HG02642 (cell line): ENCODE results near the gene PRKACB.

Source experiments
- ATAC-seq: cut with Tn5 transposase; IDR thresholded peaks from one replicate; pipeline ENCODE4 v1.9.1; 2021; ENCODE audit warnings: mild to moderate bottlenecking; ENCODE audit not compliant: unreplicated experiment, poor library complexity

PRKACB gene

GRCh38 chr1:84155517-84155916, 11.4 kb downstream of the PRKACB start:
- no peak for ATAC-seq

GRCh38 chr1:84156210-84156621, 12.1 kb downstream of the PRKACB start:
- ATAC-seq = no peak

- ATAC-seq = no peak
Observed at GRCh38 chr1:84159533-84160240, 15.6 kb downstream of the PRKACB start.

DNA sequence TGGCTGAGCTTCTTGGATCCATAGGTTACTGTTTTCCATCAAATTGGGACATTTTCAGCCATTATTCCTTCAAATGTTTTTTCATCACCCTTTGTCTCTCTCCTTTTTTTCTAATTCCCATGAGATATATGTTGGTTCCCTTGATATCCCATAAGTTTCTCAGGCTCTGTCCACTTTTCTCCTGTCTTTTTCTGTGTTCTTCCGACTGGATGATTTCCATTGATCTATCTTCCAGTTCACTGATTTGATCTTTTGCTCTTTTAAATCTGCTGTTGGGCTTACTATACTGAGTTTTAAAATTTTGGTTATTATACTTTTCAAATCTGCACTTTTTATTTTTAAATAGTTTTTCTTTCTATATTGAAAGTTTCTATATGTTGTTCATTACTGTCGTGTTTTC, 18.2 kb downstream of the PRKACB start:
- ATAC-seq = no peak

DNA sequence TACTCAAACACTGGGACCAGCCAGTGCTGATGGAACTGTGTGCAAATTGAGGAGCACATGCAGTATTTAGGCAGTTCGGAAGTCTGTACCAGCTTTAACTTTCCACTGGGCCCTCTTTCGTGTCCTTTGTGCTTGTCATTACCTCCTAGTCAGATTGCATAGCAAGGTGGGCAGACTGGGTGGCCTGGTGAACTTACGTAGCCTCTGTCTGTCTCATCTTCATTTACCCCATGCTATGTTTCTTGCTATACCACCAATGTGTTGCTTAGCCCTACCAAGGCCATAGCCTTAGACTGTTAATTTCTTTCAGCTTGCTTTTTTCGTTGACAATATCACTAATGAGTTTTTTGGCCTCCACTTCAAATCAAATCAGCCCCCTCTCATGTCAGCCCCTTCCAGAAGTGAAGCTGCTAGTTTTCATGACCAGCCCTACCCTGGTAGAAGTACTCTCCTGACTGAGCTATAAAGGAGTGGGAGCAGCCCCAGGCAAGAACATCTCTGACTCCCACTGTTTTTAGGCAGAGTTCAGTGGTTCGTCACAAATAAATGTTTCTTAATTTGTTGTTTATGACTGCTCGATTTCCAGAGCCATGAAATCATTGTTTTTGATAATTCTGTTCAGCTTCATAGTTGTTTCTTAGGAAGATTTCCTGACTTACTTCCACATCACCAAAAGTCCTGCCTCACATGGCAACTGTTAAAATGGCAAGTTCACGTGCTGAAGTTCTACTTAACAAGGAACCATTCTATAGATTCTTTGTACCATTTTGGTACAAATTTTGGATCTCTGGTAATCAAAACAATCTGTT, 19.3 kb downstream of the PRKACB start:
- ATAC-seq = no peak

GRCh38 chr1:84164161-84164560, 20.1 kb downstream of the PRKACB start:
- ATAC-seq = no peak

- ATAC-seq = no peak
Observed at GRCh38 chr1:84164567-84165021, 20.5 kb downstream of the PRKACB start.

DNA sequence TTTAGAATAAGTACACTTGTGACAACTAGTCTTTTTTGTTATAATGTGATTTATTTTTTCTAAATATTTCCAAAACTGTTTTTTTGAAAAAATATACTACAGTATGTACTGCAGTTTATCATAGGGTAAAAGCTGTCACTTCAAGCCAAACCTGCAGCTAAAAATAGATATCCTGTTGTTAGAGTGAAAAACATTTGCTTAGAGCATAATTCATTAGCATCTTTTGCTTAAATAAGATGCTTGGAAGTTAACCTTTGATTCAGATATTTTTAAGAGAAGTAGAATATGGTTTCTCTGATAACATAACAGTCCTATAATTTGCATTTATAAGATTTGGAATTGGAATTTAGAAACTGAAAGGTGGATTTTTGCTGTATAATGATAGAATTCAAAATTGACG, 21.5 kb downstream of the PRKACB start:
- ATAC-seq = no peak

- ATAC-seq = peak; percentile 85
Observed at GRCh38 chr1:84166797-84167196, 22.7 kb downstream of the PRKACB start.

DNA sequence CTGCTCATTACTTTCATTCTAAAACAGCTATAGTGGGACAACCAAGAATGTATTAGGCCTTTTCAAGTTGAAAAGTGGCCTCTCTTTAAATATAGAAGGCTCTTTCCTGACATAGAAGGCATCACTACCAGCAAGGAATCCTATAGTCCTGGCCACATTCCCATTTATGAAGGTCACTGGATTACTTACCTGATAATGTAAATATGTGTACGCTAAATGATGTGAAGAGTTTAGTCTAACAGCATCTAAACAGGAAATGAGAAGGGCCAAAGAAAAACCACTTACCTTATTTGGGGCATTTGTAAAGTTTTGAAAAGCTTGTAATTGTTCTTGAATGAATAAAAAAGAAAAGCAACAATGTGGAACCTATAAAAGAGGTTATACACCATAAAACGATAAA, 24.7 kb downstream of the PRKACB start:
- no peak for ATAC-seq

DNA sequence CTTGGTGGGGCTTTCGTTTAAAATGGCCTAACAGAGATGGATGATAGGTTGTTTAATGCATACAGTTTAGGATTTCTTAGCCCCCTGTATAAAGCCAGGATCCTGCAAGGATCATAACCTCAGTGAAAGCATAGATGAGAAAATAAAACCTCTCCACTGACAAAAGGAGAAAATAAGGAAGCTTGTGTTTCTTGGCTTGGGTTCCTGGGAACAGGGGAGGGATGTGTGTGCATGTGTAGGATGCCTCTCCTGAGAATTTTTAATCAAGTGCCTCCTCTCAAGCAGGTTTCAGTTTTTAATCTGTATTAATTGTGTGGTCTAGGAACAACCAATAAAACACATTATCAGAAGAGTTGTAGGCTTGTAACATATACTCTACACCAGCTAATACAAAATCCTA, 26.1 kb downstream of the PRKACB start:
- ATAC-seq = no peak

DNA sequence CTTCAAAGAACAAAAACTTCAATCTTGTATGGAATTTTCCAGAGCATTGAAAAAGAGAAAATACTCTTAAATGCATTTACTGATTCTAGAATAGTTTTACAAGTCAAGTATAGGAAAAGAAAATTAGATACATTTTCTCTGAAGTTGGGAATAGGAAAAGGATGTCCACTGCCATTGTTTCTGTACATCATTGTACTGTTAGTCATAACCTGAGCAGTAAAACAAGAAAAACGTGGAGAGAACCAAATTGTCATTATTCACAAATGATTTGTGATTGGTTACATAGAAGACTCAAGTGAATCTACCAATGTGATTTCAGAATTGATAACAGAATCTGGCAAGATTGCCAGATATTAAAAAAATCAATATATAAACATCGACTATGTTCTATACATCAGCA, 27.4 kb downstream of the PRKACB start:
- ATAC-seq = no peak

DNA sequence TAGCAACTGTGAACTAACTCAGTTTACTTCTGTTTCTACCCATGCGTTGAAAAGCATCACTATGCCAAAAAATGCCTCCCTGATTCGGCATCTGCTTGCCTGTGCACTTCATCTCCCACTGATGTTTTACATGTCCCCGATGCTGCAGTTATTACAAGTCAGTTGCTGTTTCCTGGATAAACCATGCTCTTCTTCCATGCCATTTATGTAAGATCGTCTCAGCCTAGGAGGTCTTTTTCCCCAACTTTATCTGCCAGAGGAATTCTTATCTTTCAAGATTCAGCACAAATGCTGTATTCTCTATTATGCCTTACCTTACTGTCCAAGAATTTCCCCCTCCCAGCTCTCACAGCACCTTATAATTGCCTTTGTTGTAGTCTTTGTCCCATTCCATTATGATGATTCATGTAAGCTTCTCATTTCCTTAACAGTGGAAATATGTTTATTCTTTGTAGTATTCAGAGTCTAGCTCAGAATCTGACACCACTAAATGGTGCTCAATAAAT, 30.0 kb downstream of the PRKACB start:
- ATAC-seq = no peak

- ATAC-seq = no peak
Observed at GRCh38 chr1:84181350-84182005, 37.4 kb downstream of the PRKACB start.

GRCh38 chr1:84190455-84190854, 46.4 kb downstream of the PRKACB start:
- ATAC-seq = no peak

- ATAC-seq = no peak
Observed at GRCh38 chr1:84192681-84193080, 48.6 kb downstream of the PRKACB start.

- no peak for ATAC-seq
Observed at GRCh38 chr1:84198832-84199231, 54.8 kb downstream of the PRKACB start.

- no peak for ATAC-seq
Observed at GRCh38 chr1:84199257-84199656, 55.2 kb downstream of the PRKACB start.

DNA sequence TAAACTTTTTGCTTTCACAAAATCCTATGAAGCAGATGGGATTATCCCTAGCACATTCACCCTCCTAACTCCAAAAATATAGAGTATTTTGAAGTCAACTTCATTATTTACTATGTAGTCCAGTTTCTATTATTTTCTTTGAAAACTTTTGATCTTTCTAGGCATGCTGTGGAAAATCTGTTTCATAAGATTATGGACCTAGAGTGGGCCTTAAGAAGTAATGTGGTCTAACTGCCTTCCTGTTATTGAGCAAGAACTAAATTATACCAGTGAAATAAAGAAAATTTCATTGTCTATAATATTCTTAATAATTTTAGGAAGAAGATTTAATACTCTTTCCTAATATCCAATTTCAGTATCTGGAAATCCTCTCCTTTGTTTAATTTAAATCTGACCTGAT, 58.1 kb downstream of the PRKACB start:
- no peak for ATAC-seq

DNA sequence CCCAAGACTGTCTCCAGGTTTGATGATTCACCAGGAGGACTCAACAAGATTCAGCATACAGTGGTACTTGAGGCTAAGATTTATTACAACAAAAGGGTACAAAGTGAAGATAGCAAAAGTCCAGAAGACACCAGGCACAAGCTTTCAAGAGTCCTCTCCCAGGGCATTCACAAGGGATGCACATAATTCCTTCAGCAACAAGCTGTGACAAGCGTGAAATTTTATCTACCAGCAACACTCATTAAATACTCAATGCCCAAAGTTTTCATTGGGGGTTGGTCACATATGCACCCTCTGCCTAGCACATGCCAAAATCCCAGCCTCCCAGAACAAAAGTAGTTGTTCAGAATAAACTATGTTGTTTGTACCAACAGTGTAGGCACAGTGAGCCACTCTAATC, 62.3 kb downstream of the PRKACB start:
- no peak for ATAC-seq

GRCh38 chr1:84208935-84209334, 64.9 kb downstream of the PRKACB start:
- ATAC-seq = no peak
